Measurements from ENCODE around the gene DUOX2. TPM values are rescaled to one million over a fixed set of nuclear protein-coding genes. Genes with fewer than 3 reads are reported as not detected.

The DUOX2 gene
- total RNA-seq, 4 donors from 2014 or later, result 0.19 to 3.3 (median 1.6) TPM

DNA sequence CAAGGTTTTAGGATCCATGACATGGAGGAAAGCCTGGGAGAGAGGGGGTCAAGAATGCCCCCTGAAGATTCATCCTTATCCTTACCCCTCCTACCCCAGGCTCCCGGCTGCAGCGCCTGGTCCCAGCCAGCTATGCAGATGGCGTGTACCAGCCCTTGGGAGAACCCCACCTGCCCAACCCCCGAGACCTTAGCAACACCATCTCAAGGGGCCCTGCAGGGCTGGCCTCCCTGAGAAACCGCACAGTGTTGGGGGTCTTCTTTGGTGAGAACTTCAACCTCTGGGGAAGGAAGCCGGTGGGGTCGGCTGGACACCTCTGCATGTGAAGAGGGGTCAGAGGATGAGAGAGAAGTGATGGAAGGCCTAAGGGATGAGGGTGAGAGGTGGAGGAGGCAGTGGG lies 20.1 kb upstream of the DUOX2 start:
- Histone ChIP-seq H3K36me3 (no peaks in the 10 kb centered on the region), H3K4me3 (no peak overlapping the region), H3K4me1 (peaks cover 0 to 18% (median 7%) of the 10 kb centered on the region in 4 donors), H3K9me3 (no peaks in the 10 kb centered on the region), H3K27me3 (peaks cover 0 to 17% of the 10 kb centered on the region in 2 donors), H3K27ac (no peak overlapping the region)
- DNase-seq, result no peak
- TF ChIP-seq, protein P1, sequence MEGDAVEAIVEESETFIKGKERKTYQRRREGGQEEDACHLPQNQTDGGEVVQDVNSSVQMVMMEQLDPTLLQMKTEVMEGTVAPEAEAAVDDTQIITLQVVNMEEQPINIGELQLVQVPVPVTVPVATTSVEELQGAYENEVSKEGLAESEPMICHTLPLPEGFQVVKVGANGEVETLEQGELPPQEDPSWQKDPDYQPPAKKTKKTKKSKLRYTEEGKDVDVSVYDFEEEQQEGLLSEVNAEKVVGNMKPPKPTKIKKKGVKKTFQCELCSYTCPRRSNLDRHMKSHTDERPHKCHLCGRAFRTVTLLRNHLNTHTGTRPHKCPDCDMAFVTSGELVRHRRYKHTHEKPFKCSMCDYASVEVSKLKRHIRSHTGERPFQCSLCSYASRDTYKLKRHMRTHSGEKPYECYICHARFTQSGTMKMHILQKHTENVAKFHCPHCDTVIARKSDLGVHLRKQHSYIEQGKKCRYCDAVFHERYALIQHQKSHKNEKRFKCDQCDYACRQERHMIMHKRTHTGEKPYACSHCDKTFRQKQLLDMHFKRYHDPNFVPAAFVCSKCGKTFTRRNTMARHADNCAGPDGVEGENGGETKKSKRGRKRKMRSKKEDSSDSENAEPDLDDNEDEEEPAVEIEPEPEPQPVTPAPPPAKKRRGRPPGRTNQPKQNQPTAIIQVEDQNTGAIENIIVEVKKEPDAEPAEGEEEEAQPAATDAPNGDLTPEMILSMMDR (IDR thresholded peaks at IDR 0.05), result no peak
- TF ChIP-seq POLR2A (IDR thresholded peaks at IDR 0.05), result no peak

DNA sequence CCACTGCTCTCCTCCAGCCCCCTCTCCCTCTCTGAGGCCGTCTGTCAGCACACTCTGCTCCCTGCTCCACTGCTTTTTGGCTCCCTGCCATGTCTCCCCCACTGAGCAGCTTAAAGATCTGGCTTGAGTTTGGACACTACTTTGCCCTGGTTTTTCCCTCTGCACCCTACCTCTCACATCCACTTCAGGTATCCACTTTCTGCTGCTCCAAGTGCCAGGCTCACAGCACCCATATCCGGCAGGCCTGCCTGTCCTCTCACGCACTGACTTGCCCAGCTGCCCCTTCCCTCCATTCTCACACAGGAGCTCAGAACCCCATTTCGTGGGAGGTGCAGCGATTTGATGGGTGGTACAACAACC lies 19.6 kb upstream of the DUOX2 start:
- no peaks in the 10 kb centered on the region for H3K36me3 ChIP-seq
- peaks cover 0 to 19% of the 10 kb centered on the region in 2 donors for H3K27me3 ChIP-seq
- H3K9me3 ChIP-seq, result no peaks in the 10 kb centered on the region
- H3K4me3 ChIP-seq, result no peak overlapping the region
- DNase-seq, result no peak
- TF ChIP-seq, protein P1 (IDR thresholded peaks at IDR 0.05), result no peak
- TF ChIP-seq POLR2A (IDR thresholded peaks at IDR 0.05), result no peak
- H3K4me1 ChIP-seq, result peaks cover 0 to 21% (median 7%) of the 10 kb centered on the region in 4 donors
- H3K27ac ChIP-seq, result no peak overlapping the region

DNA sequence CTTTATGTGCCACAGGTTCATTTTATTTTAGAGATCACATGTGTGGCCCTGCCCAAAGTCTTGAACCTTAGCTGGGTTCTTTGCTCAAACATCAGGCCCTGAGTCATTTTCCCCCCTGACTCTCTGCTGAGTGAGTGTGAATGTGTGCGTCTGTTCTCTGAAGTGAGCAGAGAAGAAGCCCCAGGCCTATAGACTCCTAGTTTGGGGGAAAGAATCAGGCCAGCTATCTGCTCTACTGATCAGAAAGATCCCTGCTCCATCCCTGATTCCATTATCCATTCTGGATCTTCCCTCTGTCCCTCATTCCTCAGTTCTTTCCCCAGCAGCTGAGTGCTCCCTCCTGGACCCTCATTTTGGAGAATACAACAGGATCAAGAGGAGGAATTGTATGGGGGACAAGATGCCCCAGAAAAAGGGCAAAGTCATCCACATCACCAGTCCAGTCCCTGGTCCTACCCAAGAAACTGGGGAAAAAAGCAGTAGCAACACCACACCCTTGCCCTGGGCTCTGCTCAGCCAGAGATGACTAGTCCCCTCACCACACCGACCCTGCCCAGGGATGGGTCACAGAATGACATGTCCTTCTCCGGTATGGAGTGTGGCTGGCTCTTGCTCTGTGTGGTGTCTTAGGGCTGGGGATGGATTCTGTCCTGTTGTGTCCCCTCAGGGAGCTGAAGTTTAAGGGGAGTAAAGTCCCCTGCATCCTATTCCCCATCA lies 19.0 kb upstream of the DUOX2 start:
- H3K9me3 ChIP-seq, result no peaks in the 10 kb centered on the region
- H3K4me3 ChIP-seq, result no peak overlapping the region
- DNase-seq, result no peak
- H3K27me3 ChIP-seq, result peaks cover 0 to 22% of the 10 kb centered on the region in 2 donors
- no peak for TF ChIP-seq POLR2A (IDR thresholded peaks at IDR 0.05)
- TF ChIP-seq, protein P1 (IDR thresholded peaks at IDR 0.05), result no peak
- no peaks in the 10 kb centered on the region for H3K36me3 ChIP-seq
- H3K27ac ChIP-seq, result no peak overlapping the region
- H3K4me1 ChIP-seq, result peaks cover 0 to 21% (median 7%) of the 10 kb centered on the region in 4 donors

DNA sequence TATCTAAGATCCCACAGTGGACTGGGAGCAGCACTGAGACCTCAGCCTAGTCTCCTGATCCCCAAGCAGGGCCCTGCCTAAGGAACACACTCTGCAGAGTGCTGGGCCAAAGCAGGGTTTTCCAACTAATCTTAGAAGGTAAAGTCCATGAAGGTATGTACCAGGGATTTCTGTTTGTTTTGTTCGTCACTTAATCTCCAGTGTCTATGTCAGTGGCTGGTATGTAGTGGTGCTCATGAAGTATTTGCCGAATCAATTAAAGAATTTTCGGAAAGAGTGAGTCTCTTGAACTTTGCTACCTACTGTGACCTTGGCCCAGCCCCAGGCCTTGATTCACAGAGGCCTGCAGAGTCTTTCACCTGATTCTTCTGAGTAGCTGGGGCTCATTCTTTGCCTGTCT lies 17.5 kb upstream of the DUOX2 start:
- Histone ChIP-seq H3K36me3 (no peaks in the 10 kb centered on the region), H3K27me3 (peaks cover 0 to 22% of the 10 kb centered on the region in 2 donors), H3K27ac (no peak overlapping the region), H3K4me3 (no peak overlapping the region), H3K9me3 (no peaks in the 10 kb centered on the region), H3K4me1 (peaks cover 0 to 21% (median 7%) of the 10 kb centered on the region in 4 donors)
- no peak for DNase-seq
- TF ChIP-seq, protein P1 (IDR thresholded peaks at IDR 0.05), result no peak
- TF ChIP-seq POLR2A (IDR thresholded peaks at IDR 0.05), result no peak

DNA sequence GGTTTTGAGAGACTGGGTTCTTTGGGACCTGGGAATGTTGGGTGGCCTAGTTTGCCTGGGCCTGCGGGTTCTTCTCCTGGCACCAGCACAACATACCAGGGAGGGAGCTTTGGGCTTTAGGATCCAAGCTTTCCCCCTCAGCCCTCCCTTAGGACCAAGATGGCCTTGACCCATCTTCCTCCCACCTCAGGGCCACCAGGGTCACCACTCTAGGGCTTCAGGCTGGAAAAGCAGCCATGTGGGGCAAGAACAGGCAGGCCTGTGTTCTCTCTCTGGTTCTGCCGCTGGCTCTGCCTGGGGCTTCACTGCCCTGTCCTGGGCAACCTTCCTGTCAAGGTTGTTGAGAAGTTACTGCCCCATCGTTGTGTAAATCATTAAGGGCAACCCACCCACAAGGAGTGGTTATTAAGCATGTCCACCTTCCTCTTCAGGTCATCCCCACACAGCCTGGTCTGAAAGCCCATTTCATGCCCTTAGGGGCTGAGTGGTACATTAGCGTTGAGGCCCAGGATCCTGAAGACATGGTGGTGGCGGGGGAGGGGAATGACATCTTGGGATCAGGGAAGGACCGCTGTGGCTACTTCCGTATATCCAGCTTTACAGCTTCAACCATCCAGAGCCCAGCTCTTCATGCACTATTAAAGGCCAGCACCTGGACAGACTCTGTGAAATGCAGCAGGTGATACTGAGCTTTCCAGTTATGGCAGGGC lies 16.5 kb upstream of the DUOX2 start:
- no peaks in the 10 kb centered on the region for H3K9me3 ChIP-seq
- H3K4me1 ChIP-seq, result peaks cover 0 to 21% (median 7%) of the 10 kb centered on the region in 4 donors
- no peak overlapping the region for H3K27ac ChIP-seq
- DNase-seq, result peak in 1 of 3 donors; percentile 7
- no peaks in the 10 kb centered on the region for H3K36me3 ChIP-seq
- H3K27me3 ChIP-seq, result peaks cover 0 to 22% of the 10 kb centered on the region in 2 donors
- H3K4me3 ChIP-seq, result peak overlapping the region in 1 of 4 donors; percentile 36
- TF ChIP-seq, protein P1 (IDR thresholded peaks at IDR 0.05), result no peak
- TF ChIP-seq POLR2A (IDR thresholded peaks at IDR 0.05), result no peak
